GM19193 (cell line): ENCODE data around the gene ABR.

Experiments used
- POLR2A ChIP-seq: IDR thresholded peaks from 4 replicates; pipeline ENCODE4 v1.6.1; 2011; ENCODE audit not compliant: insufficient read depth, insufficient read length; ENCODE audit errors: extremely low read depth

ABR gene

DNA sequence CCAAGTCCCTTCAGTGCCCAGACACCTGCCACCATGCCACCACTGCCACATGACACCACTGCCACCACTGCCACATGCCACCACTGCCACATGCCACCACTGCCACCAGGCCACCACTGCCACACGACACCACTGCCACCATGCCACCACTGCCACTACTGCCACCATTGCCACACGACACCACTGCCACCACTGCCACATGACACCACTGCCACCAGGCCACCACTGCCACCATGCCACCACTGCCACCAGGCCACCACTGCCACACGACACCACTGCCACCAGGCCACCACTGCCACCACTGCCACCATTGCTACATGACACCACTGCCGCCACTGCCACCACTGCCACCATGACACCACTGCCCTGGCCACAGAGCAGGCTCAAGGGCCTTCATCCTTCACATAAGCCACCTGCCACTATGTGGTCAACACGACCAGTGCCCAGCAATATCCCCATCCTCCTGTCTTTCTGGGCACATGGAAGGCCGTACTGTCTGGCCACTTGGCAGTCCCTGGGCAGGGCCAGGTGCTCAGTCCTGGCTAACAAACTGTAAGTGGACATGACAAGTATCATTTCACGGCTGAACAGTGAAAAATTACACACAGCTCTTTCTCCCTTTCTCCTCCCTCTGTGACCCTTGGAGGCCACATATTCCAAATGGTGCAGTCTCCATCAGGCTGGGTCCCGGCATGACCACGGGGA, 33.1 kb downstream of the ABR start:
- no peak for TF ChIP-seq POLR2A

DNA sequence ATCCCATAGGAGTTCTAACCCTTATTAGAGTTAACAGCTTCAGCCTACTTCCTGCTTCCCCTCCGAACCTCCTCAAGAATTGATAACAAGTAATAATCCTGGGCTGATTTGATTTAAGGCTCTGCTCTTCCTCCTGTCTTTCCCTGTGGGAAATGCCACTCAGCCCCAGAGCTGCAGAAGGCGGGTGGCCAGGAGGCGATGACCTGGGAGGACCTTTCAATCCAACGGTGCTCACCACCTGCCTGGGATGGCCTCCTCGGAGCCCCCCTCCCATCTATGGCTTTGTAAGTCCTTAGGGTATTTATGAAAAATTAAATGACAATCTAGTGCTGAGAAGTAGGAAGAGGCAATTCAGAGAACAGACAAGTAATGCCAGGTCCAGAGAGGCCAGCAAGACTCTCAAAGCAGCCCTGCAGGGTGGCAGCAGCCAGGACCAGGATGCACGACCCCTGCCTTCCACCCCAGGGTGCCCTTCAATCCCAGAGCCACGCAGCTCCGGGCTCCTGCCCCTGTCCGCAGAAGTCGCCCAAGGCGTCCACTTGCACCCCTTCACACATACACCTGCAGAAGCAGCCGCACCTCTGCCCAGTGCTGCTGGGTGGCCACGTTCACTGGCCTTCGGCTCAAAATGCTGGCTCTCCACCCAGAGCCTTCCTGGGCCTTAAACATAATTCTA, 34.3 kb downstream of the ABR start:
- TF ChIP-seq POLR2A: no peak

DNA sequence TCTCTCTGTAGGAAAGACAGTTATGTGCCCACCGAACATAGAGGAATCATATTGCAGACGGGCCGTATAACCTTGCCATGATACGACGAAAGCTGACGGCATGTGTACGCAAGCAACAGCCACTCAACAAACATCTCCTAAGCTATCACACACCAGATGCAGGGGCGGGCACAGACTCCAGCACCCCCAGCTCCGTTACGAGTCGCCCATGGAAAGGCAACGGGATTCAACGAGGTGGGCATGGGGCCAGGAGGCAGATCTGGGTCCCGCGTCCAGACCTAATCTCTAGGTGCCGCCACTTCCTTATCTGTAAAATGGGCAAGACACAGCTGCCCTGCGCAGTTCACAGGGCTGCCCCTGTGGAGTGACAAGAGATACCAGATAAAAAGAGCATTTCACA, 35.6 kb downstream of the ABR start:
- no peak for TF ChIP-seq POLR2A

DNA sequence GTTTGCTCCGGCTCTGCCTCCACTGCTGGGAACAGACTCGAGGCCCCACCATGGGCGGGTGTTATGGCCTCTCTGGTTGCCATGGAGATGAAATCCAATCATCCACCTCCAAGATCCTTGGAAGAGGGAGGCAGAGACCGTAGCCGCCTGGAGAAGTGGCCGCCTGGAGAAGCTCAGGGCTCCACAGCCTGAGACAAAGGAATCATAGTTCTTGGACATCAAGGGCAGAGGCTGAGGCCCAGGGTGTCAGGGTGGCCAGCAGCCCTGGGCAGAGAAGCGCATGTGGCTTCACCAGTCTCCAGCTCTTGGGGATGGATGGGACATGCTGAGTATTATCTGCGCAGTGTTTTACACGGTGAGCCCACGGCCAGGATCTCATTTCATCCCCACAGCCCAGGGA, 36.2 kb downstream of the ABR start:
- TF ChIP-seq POLR2A: no peak

DNA sequence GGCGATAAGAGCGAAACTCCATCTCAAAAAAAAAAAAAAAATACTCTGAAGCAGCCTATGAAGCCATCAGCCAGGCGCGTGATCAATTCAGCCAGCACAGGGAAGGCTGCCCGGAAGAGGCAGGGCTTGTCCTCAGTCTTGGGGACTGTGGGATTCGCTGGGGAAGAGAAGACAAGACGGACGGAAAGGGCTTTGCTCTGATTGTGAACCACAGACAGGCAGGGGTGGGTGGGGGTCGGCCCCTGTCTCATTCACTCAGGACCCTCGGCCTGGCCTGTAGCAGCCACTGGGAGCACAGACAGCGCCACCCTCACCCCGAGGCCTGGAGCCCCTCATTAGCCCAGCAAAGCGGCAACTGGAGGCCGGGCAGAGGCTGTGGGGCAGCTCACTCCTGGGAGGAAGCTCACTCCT, 37.2 kb downstream of the ABR start:
- no peak for TF ChIP-seq POLR2A

DNA sequence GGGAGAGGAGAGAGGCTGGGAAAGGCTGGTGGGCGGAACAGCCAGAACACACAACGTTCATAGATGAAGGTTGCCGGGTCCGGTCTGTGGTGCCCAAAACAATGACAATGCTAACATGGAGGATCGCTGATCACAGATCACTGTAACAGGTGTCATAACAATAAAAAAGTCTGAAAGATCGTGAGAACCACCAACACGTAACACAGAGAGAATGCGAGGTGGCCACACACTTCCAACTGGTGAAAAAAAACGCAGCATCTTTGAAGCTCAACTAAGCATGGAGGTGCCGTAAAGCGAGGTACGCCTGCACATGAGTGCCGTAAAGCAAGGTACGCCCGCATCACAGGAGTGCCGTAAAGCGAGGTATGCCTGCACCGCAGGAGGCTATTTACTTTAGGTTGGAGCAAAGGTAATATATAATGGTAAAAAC, 42.3 kb downstream of the ABR start:
- no peak for TF ChIP-seq POLR2A

DNA sequence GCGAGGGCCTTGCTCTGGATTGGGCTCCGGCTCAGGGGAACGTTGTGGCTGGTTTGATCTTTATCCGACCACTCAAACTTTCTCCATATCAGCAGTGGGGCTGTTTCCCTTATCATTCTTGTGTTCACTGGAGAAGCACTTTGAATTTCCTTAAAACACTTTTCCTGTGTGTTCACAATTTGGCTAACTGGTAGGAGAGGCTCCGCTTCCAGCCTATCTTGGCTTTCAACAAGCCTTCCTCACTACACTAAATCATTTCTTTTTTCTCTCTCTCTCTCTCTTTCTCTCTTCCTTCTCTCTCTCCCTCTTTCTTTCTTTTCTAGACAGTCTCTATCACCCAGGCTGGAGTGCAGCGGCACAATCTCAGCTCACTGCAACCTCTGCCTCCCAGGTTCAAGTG, 43.0 kb downstream of the ABR start:
- no peak for TF ChIP-seq POLR2A

DNA sequence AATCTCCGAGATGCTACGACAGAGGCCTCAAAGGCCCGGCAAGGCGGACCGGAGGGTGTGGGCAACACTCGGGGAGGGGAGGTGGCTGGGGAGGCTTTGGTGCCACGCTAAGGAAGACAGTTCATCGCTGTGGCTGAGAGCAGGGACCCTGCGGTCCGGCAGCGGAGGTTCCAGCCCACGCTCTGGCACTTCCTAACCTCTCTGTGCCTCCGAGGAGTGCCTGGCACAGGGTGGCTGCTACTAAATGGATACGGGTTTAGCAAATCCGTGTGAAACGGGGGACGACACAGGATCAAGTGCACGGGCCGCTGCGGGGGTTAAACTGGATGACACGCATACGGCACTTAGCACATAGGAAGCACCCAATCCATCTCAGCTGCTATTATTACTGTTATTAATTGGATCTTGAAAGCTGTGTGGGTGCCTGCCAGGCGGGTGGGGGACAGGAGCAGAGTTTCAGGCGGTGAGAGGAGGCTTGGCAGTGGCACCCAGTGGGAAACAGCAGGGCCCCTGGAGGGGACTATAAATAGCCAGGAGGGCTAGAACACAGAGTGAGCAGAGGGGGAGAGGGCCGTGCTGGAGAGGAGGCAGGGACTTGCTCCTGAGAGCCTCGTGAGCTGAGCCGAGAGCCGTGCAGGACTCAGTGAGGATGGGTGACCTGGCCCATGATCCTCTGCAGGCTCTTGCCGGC, 45.0 kb downstream of the ABR start:
- no peak for TF ChIP-seq POLR2A

DNA sequence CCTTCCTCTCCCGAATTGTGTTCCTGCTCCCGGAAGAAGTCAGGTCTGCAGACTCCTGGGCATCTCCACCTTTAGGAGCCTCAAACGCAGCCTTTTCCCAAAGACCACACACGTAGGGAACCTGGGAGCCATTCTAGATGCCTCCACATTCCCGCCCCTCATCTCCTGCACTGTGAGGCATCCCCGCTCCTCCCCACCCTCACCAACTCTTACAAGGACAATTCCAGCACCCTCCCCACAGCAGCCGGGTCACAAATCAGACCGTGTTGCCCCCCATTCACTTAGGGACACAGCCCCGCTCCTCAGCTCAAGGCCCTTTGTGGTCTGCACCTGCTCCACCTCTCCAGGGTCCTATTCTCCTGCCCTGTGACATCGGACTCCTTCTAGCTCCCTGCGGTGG, 49.6 kb downstream of the ABR start:
- no peak for TF ChIP-seq POLR2A

DNA sequence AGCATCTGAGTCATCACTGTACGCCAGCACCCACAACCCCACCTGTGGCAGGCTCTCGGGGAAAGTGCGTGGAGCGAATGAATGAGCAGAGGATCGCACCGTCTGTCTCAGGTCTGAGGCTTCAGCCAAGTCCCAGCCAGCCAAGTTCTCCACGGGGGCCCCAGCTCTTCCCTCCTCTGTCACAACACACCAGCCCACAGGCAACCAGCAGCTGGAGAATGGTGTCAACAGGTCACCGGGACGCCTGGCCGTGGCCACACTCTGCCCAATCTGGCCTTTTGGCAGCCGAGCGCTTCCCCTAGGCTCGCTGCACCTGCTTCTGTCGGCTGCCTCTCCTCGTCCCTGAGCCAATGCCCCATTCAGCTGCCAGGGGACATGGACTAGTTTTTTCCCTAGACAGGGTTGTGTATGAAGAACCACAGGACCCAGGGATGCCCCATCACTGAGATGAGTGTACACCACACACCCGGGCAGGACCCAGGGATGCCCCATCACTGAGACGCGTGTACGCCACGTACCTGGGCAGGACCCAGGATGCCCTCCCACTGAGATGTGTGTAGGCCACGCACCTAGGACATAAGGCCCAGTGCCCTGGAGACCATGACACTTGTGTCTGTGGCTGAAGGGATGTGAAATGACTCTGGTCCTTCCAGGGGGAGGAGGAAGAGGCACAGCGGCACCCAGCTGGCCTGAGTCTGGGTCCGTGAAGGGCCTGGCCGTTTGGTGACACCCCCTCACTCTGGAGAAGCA, 52.8 kb downstream of the ABR start:
- TF ChIP-seq POLR2A: no peak

DNA sequence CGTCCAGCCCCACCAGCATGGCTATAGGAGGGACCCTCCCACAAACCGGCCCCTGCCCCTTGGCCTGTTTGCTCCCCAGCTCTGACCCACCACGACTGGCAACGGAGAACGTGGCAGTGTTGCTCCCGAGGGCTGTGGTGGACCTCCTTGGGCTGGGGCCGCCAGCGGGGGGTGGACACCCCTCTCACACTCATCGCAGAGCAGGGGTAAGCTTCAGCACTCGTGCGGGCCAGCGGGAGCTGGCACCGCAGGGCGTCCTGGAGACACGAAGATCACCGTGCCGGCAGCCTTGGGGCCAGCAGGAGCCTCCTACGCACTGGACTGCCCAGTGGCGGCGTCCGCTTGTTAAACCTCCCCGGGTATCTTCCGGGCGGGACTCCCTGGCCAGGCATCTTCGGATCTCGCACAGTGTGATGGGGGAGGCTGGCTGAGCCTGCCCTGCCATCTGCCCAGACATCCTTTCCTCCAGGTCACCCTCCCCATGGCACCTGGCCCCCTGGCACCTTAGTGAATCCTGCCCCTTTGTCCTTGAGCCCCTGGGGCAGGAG, 53.5 kb downstream of the ABR start:
- TF ChIP-seq POLR2A: no peak

DNA sequence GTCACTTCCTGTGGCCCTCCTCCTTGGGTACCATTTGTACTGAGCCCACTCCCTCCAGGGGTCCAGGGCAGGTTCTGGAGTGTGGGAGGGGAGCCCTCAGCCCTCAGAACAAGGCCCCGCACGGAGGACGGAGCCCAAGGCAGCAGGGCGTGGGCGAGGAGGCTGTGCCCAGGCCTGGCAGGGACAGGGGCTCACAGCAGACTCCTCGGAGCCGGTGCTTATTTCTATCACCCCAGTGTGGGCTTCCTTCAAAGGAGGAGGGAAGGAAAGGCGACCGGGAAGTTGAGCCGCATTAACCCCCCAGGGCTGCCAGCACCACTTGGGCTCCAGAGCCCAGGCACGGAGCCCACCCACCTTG, 54.0 kb downstream of the ABR start:
- TF ChIP-seq POLR2A: no peak

DNA sequence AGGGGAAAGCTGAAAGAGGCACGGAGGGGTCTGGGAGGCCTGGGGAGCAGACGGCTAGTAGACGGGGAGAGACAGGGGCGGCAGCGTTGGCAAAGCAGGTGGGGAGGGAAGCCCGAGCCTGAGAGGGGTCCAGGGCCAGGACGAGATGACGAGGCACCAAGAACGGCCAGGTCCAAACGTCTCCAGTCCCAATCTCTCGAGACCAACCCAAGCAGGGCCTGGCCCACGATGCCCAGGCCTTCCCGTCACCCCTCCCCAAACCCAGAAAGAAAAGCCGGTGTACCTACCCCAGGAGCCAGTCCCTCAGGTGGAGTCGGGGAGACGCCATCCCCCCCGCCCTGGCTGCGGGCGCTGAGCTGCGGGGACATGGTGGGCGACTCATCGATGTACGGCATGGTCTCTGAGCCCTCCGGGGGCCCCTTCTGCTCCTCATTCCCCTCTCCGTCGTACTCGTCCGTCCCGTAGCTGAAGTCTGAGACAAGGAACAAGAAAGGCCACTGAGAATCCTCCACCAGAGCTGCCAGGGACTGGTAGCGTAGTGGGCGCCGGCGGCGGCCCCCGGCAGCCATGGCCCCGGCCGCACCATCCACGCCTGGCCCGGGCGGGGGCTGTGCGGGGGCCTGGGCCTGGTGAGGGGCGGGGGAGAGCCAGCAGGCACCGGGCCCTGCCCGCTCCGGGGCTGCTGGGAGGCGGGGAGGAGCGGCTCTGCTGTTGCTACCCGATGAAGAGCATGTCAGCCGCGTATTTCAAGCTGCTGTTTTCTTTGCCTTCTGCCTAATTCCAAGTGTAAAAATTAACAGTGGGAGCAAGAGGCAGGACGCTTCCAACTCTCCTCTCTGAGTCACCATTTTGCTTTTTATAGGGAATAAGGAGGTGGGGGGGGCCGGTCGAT, 54.6 kb downstream of the ABR start:
- no peak for TF ChIP-seq POLR2A
